ENCODE data around the gene PAIP2B.

- TF ChIP-seq ARNTL (CRISPR knock-in tag; IDR thresholded peaks at IDR 0.05; ENCODE audit: borderline replicate concordance, low read depth) (no peak), ESRRG (CRISPR knock-in tag; IDR thresholded peaks at IDR 0.05) (no peak), TOX (CRISPR knock-in tag; IDR thresholded peaks at IDR 0.05; ENCODE audit: borderline replicate concordance) (no peak), ZFP3 (CRISPR knock-in tag; IDR thresholded peaks at IDR 0.05) (no peak), GLIS3 (CRISPR knock-in tag; IDR thresholded peaks at IDR 0.05) (no peak), ZNF70 (CRISPR knock-in tag; IDR thresholded peaks at IDR 0.05) (no peak), ZNF565 (CRISPR knock-in tag; conservative IDR thresholded peaks at IDR 0.05; ENCODE audit: low read depth) (no peak), SNAI2 (CRISPR knock-in tag; IDR thresholded peaks at IDR 0.05) (no peak), OSR1 (CRISPR knock-in tag; IDR thresholded peaks at IDR 0.05) (no peak), TCF4 (CRISPR knock-in tag; IDR thresholded peaks at IDR 0.05; ENCODE audit: borderline replicate concordance) (no peak), PPARA (CRISPR knock-in tag; IDR thresholded peaks at IDR 0.05; ENCODE audit: borderline replicate concordance) (no peak)
- TF ChIP-seq, protein P1, sequence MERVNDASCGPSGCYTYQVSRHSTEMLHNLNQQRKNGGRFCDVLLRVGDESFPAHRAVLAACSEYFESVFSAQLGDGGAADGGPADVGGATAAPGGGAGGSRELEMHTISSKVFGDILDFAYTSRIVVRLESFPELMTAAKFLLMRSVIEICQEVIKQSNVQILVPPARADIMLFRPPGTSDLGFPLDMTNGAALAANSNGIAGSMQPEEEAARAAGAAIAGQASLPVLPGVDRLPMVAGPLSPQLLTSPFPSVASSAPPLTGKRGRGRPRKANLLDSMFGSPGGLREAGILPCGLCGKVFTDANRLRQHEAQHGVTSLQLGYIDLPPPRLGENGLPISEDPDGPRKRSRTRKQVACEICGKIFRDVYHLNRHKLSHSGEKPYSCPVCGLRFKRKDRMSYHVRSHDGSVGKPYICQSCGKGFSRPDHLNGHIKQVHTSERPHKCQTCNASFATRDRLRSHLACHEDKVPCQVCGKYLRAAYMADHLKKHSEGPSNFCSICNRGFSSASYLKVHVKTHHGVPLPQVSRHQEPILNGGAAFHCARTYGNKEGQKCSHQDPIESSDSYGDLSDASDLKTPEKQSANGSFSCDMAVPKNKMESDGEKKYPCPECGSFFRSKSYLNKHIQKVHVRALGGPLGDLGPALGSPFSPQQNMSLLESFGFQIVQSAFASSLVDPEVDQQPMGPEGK (CRISPR knock-in tag; IDR thresholded peaks at IDR 0.05; ENCODE audit: borderline replicate concordance) = no peak
- TF ChIP-seq, protein P2, sequence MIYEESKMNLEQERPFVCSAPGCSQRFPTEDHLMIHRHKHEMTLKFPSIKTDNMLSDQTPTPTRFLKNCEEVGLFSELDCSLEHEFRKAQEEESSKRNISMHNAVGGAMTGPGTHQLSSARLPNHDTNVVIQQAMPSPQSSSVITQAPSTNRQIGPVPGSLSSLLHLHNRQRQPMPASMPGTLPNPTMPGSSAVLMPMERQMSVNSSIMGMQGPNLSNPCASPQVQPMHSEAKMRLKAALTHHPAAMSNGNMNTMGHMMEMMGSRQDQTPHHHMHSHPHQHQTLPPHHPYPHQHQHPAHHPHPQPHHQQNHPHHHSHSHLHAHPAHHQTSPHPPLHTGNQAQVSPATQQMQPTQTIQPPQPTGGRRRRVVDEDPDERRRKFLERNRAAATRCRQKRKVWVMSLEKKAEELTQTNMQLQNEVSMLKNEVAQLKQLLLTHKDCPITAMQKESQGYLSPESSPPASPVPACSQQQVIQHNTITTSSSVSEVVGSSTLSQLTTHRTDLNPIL (CRISPR knock-in tag; IDR thresholded peaks at IDR 0.05; ENCODE audit: low read depth) = no peak
These were observed 29.5 kb upstream of the PAIP2B start for GRCh38 chr2:71256421-71256820.

Measured in SK-N-SH treated with all-trans-retinoic acid at 6 μM for 48 hours (cell line).